Testis (tissue), 2 donors: ENCODE measurements around the gene SOWAHA.

Experiments used
- CTCF ChIP-seq, 3 experiments: fragments of 450-650 bp in 2 of 3; fragments of 200-600 bp in 1 of 3; sonication (generic) in 1 of 3; IDR thresholded peaks; one replicate each; pipeline ENCODE4 v1.5.1; 2016 to 2019; ENCODE audit warnings: antibody characterized with exemption in 3 of 3, mild to moderate bottlenecking in 2 of 3, moderate library complexity in 1 of 3
- POLR2A ChIP-seq: fragments of 450-650 bp; IDR thresholded peaks from one replicate; pipeline ENCODE4 v1.6.1; 2017; ENCODE audit warnings: antibody characterized with exemption, mild to moderate bottlenecking, moderate library complexity

DNA sequence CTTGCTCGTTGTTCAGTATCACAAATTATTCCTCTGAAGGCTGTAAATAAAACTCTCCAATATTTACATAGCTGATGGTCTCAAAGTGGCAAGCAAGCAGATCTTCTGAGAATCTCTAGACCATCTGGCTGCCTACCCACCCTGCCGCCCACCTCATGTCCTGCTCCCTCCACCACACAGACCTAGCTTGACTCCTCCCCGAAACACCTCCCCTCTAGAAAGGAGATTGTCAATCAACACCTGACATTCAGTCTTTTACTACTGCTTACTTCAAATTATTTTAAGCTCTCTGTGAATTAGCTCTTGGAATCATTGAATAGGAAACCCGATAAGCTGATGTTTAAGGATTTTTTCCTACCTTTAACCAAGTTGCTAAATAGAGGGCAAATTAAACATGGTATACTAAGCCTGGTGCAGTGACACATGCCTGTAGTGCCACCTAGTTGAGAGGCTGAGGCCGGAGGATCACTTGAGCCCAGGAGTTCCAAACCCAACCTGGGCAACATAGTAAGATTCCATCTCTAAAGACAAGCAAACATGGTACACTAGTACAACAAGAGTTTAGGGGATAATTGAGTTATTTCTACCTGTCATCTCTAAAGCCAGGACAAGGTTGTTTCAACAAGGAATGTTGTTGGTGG is 10.9 kb upstream of the SOWAHA start:
- no peak for TF ChIP-seq CTCF (IDR thresholded peaks at IDR 0.05)
- no peak for TF ChIP-seq POLR2A
